MM.1S (cell line): ENCODE measurements around the gene ERVK3-1.

Source experiments
- DNase-seq: peaks from one replicate; pipeline ENCODE4 v3.0.0-alpha.2; 2015
- H2AFZ ChIP-seq: fragments of 300-600 bp; sonication (generic); 2 replicates; pipeline ENCODE4 v1.6.0; 2016; ENCODE audit warnings: antibody characterized with exemption, low read length
- H3F3A ChIP-seq: fragments of 300-600 bp; sonication (generic); 2 replicates; pipeline ENCODE4 v1.6.1; 2016; ENCODE audit warnings: mild to moderate bottlenecking, antibody characterized with exemption, low read length, moderate library complexity, mixed read lengths; ENCODE audit not compliant: insufficient read depth
- H3K27ac ChIP-seq: fragments of 300-600 bp; sonication (generic); 2 replicates; pipeline ENCODE4 v1.5.1; 2016; ENCODE audit warnings: mild to moderate bottlenecking, low read length
- H3K27me3 ChIP-seq: fragments of 300-600 bp; sonication (generic); replicated peaks from 2 replicates; pipeline ENCODE4 v1.6.0; 2016; ENCODE audit warnings: low read length; ENCODE audit not compliant: insufficient read depth
- H3K36me3 ChIP-seq: fragments of 300-600 bp; sonication (generic); replicated peaks from 2 replicates; pipeline ENCODE4 v1.6.1; 2016; ENCODE audit warnings: mild to moderate bottlenecking, low read length, mixed read lengths; ENCODE audit not compliant: insufficient read depth
- H3K4me1 ChIP-seq: fragments of 300-600 bp; sonication (generic); 2 replicates; pipeline ENCODE4 v1.6.1; 2016; ENCODE audit warnings: low read length, mixed read lengths
- H3K4me2 ChIP-seq: fragments of 300-600 bp; sonication (generic); 2 replicates; pipeline ENCODE4 v1.6.0; 2016; ENCODE audit warnings: low read depth, low read length
- H3K4me3 ChIP-seq: fragments of 300-600 bp; sonication (generic); 2 replicates; pipeline ENCODE4 v1.5.1; 2016; ENCODE audit warnings: low read length, mixed read lengths
- H3K79me2 ChIP-seq: fragments of 300-600 bp; sonication (generic); 2 replicates; pipeline ENCODE4 v1.6.1; 2016; ENCODE audit warnings: mixed run types, low read length, mixed read lengths
- H3K9ac ChIP-seq: fragments of 300-600 bp; sonication (generic); 2 replicates; pipeline ENCODE4 v1.6.1; 2016; ENCODE audit warnings: low read length, mixed read lengths
- H3K9me2 ChIP-seq: fragments of 300-600 bp; sonication (generic); replicated peaks from 2 replicates; pipeline ENCODE4 v1.6.1; 2016; ENCODE audit warnings: mild to moderate bottlenecking, low read length, mixed read lengths; ENCODE audit not compliant: insufficient read depth
- H3K9me3 ChIP-seq: fragments of 300-600 bp; sonication (generic); replicated peaks from 2 replicates; pipeline ENCODE4 v1.6.1; 2016; ENCODE audit warnings: mild to moderate bottlenecking, low read length, mixed read lengths; ENCODE audit not compliant: insufficient read depth
- H4K20me1 ChIP-seq: fragments of 300-600 bp; sonication (generic); 2 replicates; pipeline ENCODE4 v1.6.1; 2016; ENCODE audit warnings: mild to moderate bottlenecking, low read length, moderate library complexity, mixed read lengths; ENCODE audit not compliant: insufficient read depth
- CTCF ChIP-seq: fragments of 300-600 bp; sonication (generic); IDR thresholded peaks from 2 replicates; pipeline ENCODE4 v1.5.1; 2016; ENCODE audit warnings: antibody characterized with exemption, low read length, mixed read lengths
- EZH2 ChIP-seq: fragments of 300-600 bp; sonication (generic); optimal IDR thresholded peaks from 2 replicates; pipeline ENCODE3; 2017; ENCODE audit warnings: low read depth, mild to moderate bottlenecking, antibody characterized with exemption, low read length, mixed read lengths
- EZH2phosphoT487 ChIP-seq: fragments of 300-600 bp; sonication (generic); IDR thresholded peaks from 2 replicates; pipeline ENCODE4 v1.6.1; 2018; ENCODE audit warnings: antibody characterized with exemption, low read length

Gene ERVK3-1

GRCh38 chr19:58350001-58350861 is 45.1 kb downstream of the ERVK3-1 start:
- H3K9me2 ChIP-seq = no peaks in the 10 kb centered on the region
- TF ChIP-seq EZH2 (no peak), EZH2phosphoT487 (no peak), CTCF (no peak)
- DNase-seq = no peak
- H3K4me3 ChIP-seq = no peak overlapping the region
- H3K79me2 ChIP-seq = no peaks in the 10 kb centered on the region
- H3K4me1 ChIP-seq = no peaks in the 10 kb centered on the region
- H3K9me3 ChIP-seq = no peaks in the 10 kb centered on the region
- no peaks in the 10 kb centered on the region for H4K20me1 ChIP-seq
- H3K4me2 ChIP-seq = no peak overlapping the region
- H3K36me3 ChIP-seq = no peaks in the 10 kb centered on the region
- H3K27ac ChIP-seq = no peak overlapping the region
- H3K27me3 ChIP-seq = no peaks in the 10 kb centered on the region
- no peak overlapping the region for H2AFZ ChIP-seq
- H3K9ac ChIP-seq = no peak overlapping the region
- H3F3A ChIP-seq = no peaks in the 10 kb centered on the region

DNA sequence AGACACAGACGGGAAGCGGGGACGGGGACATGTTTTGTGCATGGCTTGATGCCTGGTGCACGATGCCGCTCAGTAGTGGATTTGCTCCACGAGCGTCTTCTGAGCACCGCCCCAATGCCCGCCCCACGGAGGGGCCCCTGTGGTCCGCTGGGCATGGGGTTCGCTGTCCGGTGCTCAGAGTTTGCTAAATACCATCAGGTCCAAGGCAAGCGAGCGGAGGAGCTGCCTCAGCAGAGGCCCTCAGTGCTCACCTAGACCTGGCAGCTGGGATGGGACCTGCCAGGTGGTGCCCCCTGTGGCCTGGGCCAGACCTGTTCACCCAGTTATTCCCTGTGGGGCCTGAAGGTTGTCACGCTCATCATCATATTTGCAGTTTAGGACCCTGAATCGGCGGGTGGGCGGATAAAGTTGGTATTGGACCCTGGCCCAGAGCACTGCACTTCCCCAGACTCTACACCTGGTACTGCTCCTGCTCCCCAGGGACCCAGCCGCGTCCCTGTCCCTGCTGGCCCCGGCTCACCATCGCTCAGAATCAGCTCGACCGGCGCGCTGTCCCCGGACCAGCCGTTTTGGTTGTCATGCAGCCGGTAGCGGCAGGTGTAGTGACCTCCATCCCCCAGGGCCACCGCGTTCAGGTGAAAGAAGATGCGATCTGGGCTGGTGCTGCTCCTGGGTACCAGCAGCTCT is 45.8 kb downstream of the ERVK3-1 start:
- H3K4me3 ChIP-seq = no peak overlapping the region
- H3K27ac ChIP-seq = no peak overlapping the region
- H3K27me3 ChIP-seq = no peaks in the 10 kb centered on the region
- no peaks in the 10 kb centered on the region for H3K36me3 ChIP-seq
- H3K9me3 ChIP-seq = no peaks in the 10 kb centered on the region
- DNase-seq = no peak
- no peaks in the 10 kb centered on the region for H3F3A ChIP-seq
- H3K4me2 ChIP-seq = no peak overlapping the region
- TF ChIP-seq CTCF (no peak), EZH2 (no peak), EZH2phosphoT487 (no peak)
- H4K20me1 ChIP-seq = no peaks in the 10 kb centered on the region
- no peaks in the 10 kb centered on the region for H3K9me2 ChIP-seq
- no peak overlapping the region for H3K9ac ChIP-seq
- no peak overlapping the region for H2AFZ ChIP-seq
- no peaks in the 10 kb centered on the region for H3K79me2 ChIP-seq
- H3K4me1 ChIP-seq = no peaks in the 10 kb centered on the region

DNA sequence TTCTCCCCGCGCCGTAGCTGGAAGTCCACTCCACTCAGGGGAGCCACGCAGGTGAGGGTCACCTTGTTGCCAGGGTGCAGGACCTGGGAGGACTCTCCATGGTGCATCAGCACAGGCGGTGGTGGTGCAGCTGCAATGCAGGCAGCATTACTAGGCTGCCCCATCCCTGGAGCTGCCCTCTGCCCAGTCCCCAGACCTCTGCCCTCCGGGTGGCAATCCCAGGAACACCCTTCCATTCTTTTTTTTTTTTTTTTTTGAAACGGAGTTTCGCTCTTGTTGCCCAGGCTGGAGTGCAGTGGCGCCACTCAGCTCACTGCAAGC is 46.3 kb downstream of the ERVK3-1 start:
- no peaks in the 10 kb centered on the region for H3F3A ChIP-seq
- H3K79me2 ChIP-seq = no peaks in the 10 kb centered on the region
- DNase-seq = no peak
- no peak for TF ChIP-seq EZH2phosphoT487
- no peak for TF ChIP-seq EZH2
- no peak for TF ChIP-seq CTCF
- no peaks in the 10 kb centered on the region for H3K4me1 ChIP-seq
- no peaks in the 10 kb centered on the region for H4K20me1 ChIP-seq
- H3K4me2 ChIP-seq = no peak overlapping the region
- no peaks in the 10 kb centered on the region for H3K9me3 ChIP-seq
- no peaks in the 10 kb centered on the region for H3K36me3 ChIP-seq
- H3K4me3 ChIP-seq = no peak overlapping the region
- H3K27me3 ChIP-seq = no peaks in the 10 kb centered on the region
- H3K9ac ChIP-seq = no peak overlapping the region
- H3K9me2 ChIP-seq = no peaks in the 10 kb centered on the region
- H2AFZ ChIP-seq = no peak overlapping the region
- no peak overlapping the region for H3K27ac ChIP-seq
